HG03469 (cell line): ENCODE data around the gene ADAMTS5.

ENCODE experiments used
- ATAC-seq: cut with Tn5 transposase; IDR thresholded peaks from one replicate; pipeline ENCODE4 v1.9.1; 2021; ENCODE audit warnings: mild to moderate bottlenecking, moderate library complexity, moderate number of reproducible peaks; ENCODE audit not compliant: unreplicated experiment

Gene ADAMTS5

GRCh38 chr21:26892151-26892550, 74.7 kb downstream of the ADAMTS5 start:
- no peak for ATAC-seq

DNA sequence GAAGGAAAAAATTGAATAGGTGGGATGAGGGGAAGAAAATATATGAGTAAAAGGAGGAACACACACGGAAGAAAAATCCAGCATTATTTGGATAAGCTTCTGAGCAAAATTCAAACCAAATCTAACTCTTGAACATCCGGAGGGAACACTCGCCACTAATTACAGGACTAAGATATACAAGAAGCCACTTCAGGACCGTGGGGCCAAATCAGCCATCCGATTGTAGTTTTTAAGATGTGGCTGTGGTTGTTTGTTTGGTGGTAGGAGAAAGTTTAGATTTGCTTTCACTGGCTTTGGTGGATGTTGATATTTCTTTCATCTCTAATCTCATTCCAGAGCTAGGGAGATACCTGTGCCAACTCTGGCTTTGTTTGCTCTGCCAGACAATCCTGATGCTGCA, 78.0 kb downstream of the ADAMTS5 start:
- no peak for ATAC-seq

GRCh38 chr21:26888256-26888655, 78.6 kb downstream of the ADAMTS5 start:
- ATAC-seq = no peak

DNA sequence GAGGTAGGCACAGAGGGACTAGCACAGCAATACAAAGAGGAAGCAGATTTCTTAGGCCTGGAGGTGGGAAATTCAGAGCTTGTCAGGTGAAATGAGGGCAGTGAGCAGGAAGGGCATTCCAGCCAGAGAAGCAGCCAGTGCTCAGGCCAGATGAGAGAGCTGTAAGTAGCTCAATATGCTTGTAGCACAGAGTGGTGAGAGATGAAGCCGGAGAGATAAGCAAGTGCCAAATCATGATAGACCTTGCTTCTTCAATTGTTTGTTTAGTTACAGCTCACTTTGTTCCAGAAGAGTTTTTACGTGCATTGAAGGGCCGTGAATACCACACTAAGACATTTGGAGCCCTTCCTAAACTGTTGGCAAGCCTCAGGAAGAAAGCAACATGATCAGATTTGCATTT, 79.6 kb downstream of the ADAMTS5 start:
- ATAC-seq = no peak

GRCh38 chr21:26884436-26884835, 82.5 kb downstream of the ADAMTS5 start:
- no peak for ATAC-seq

DNA sequence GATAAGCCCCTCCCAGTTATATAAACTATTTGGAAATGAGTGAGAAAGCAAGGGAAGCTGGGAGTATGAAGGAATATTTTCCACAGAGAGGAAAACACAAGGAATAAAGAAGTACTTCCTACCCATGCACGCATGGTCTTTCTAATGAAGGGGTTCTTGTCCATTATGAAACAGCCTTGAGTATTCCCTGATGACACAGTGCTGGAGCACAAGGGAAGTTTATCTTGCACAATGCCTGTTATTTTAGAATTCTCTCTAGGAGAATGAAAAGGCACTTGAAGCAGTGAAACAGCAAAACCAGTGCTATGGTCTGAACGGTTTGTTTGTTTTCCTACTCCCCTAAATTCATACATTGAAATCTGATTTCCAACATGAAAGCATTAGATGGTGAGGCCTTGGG, 83.1 kb downstream of the ADAMTS5 start:
- no peak for ATAC-seq

- ATAC-seq = no peak
These were observed 85.2 kb downstream of the ADAMTS5 start for GRCh38 chr21:26881504-26882228.

DNA sequence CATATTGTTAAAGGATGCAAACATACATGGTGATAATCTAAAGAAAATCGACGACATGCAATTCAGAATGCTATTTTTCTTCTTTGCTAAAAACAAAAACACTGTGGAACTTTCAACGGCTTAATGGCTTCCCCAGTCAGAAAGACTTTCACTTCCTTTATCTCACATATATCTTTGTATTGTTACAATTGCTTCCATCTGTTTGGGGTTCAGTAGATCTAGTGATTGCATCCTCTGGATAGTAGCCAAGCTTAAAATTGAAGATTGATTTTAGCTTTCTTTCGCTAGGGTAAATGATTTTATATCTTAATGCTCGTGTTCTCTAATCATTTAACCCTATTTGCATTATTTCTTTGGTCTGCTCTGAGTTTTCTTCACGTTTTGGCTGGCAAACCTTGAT, 89.9 kb downstream of the ADAMTS5 start:
- ATAC-seq = no peak

GRCh38 chr21:26874347-26874746, 92.5 kb downstream of the ADAMTS5 start:
- ATAC-seq = no peak
